Uterus (tissue), 2 donors: ENCODE data around the gene MCUB.

Experiments
- POLR2A ChIP-seq, 2 donors: fragments of 450-650 bp; IDR thresholded peaks; one replicate each; pipeline ENCODE4 v1.6.1; 2016; ENCODE audit warnings: antibody characterized with exemption in 2 of 2, mild to moderate bottlenecking in 1 of 2, moderate library complexity in 1 of 2
- TF ChIP-seq, protein P1 (sequence below), 4 experiments: fragments of 200-600 bp in 2 of 4; fragments of 450-650 bp in 2 of 4; sonication (generic) in 2 of 4; IDR thresholded peaks; one replicate each; pipeline ENCODE4 v1.5.1; 2016 to 2019; ENCODE audit warnings: antibody characterized with exemption in 4 of 4, mild to moderate bottlenecking in 2 of 4, moderate library complexity in 1 of 4

DNA sequence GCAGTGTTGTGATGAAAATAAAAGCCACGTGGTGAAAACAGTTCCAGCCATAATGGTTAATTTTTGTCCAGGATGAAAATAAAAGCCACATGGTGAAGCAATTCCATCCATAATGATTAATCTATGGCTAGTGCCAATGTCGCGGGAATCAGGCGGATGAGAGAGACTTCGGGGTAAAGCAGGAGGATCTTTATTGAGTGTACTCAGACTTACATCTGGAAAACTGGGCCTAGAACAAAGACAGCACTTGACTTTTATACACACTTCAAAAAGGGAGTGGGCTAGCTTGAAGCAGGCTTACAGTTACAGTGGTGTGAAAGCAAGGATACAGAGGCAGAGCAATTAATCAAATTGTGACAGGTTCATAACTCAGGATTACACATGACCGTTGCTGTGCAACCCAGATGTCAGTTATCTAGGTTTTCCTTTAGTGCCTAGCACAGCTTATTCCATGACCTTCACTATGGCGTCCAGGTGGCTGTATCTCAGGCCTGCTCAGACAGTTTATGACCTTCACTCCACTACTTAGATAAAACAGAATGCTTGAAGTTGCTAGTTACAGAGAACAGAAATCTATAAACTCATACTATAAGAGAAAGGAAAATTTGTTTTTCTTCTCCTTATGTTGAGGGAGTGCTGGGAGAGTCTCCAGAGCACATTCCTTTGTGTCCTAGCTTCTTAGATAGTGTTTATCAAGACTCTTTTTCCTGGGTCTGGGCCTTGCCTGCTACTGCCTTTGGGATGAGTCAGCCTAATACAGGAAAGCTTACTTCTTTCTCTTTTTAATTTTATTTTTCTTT lies 175.7 kb downstream of the MCUB start:
- TF ChIP-seq, protein P1, sequence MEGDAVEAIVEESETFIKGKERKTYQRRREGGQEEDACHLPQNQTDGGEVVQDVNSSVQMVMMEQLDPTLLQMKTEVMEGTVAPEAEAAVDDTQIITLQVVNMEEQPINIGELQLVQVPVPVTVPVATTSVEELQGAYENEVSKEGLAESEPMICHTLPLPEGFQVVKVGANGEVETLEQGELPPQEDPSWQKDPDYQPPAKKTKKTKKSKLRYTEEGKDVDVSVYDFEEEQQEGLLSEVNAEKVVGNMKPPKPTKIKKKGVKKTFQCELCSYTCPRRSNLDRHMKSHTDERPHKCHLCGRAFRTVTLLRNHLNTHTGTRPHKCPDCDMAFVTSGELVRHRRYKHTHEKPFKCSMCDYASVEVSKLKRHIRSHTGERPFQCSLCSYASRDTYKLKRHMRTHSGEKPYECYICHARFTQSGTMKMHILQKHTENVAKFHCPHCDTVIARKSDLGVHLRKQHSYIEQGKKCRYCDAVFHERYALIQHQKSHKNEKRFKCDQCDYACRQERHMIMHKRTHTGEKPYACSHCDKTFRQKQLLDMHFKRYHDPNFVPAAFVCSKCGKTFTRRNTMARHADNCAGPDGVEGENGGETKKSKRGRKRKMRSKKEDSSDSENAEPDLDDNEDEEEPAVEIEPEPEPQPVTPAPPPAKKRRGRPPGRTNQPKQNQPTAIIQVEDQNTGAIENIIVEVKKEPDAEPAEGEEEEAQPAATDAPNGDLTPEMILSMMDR (IDR thresholded peaks at IDR 0.05) = no peak
- no peak for TF ChIP-seq POLR2A (IDR thresholded peaks at IDR 0.05)
